Activated CD4-positive, alpha-beta T cell treated with anti-CD3 and anti-CD28 coated beads, Interleukin-2, amount 10 ng/mL, durations not matched to agents 7 days and 5 days (primary cell): Measurements from ENCODE around the gene DNAJC8. TPM values are rescaled to one million over a fixed set of nuclear protein-coding genes. Genes with fewer than 3 reads are reported as not detected.

Experiments
- CTCF ChIA-PET: fragments of 350-600 bp; sonication (Branson Sonifier 250); formaldehyde crosslinking; loops from one replicate; lab custom pipeline; 2021; ENCODE audit warnings: antibody characterized with exemption; lab: Charles Lee
- POLR2A ChIA-PET: fragments of 350-600 bp; sonication (Branson Sonifier 250); formaldehyde crosslinking; loops from one replicate; lab custom pipeline; 2021; ENCODE audit warnings: antibody characterized with exemption; lab: Charles Lee
- DNase-seq: peaks from one replicate; pipeline ENCODE4 v3.0.0-alpha.2; 2020
- H3K27ac Mint-ChIP-seq: one replicate; pipeline ENCODE4 v1.8.0; 2021; ENCODE audit warnings: mild to moderate bottlenecking, moderate library complexity, mixed read lengths
- H3K27me3 Mint-ChIP-seq: one replicate; pipeline ENCODE4 v1.8.0; 2021; ENCODE audit warnings: mixed read lengths
- H3K36me3 Mint-ChIP-seq: one replicate; pipeline ENCODE4 v1.8.0; 2021; ENCODE audit warnings: low read depth, mixed read lengths
- H3K4me1 Mint-ChIP-seq: one replicate; pipeline ENCODE4 v1.8.0; 2021; ENCODE audit warnings: mixed read lengths
- H3K4me3 Mint-ChIP-seq: one replicate; pipeline ENCODE4 v1.8.0; 2021; ENCODE audit warnings: mild to moderate bottlenecking, moderate library complexity, mixed read lengths
- H3K9me3 Mint-ChIP-seq: one replicate; pipeline ENCODE4 v1.8.0; 2021; ENCODE audit warnings: mixed read lengths
- total RNA-seq, 2 experiments: library from RNA; stranded (reverse); gene quantifications; one replicate each; pipeline ENCODE4 v1.2.3, GENCODE V29; 2021

The DNAJC8 gene, protein sequence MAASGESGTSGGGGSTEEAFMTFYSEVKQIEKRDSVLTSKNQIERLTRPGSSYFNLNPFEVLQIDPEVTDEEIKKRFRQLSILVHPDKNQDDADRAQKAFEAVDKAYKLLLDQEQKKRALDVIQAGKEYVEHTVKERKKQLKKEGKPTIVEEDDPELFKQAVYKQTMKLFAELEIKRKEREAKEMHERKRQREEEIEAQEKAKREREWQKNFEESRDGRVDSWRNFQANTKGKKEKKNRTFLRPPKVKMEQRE
- 100 to 1,000 TPM; 110 to 128 TPM for total RNA-seq

- DNase-seq: peak; percentile 96
- Mint-ChIP-seq H3K27ac (peak within 1 kb of the TSS; percentile 99), H3K4me3 (peak within 1 kb of the TSS; percentile 99), H3K4me1 (peaks cover 25% of the 10 kb centered on the region), H3K36me3 (peaks cover 15% of the 10 kb centered on the region), H3K27me3 (no peaks in the 10 kb centered on the region), H3K9me3 (no peaks in the 10 kb centered on the region)
- POLR2A ChIA-PET: no interaction called here
- CTCF ChIA-PET: interaction anchor here (1.2 to 5.9 kb wide), 2 partner anchors 12 to 141 kb away, joined by 3 to 35 read pairs; no protein-coding TSS in a partner anchor
Observed at GRCh38 chr1:28232558-28233263, at the start of gene DNAJC8. DNAJC8 (minus strand) TSS chr1:28233029; CDS start chr1:28232998, 31 bp downstream.

GRCh38 chr1:28281608-28282425, 49.0 kb upstream of the DNAJC8 start:
- no peak for DNase-seq
- Mint-ChIP-seq H3K4me1 (peaks cover 8% of the 10 kb centered on the region), H3K4me3 (no peak overlapping the region), H3K27ac (peak overlapping the region; percentile 71), H3K36me3 (peaks cover 25% of the 10 kb centered on the region), H3K9me3 (no peaks in the 10 kb centered on the region), H3K27me3 (no peaks in the 10 kb centered on the region)
- CTCF ChIA-PET: interaction anchor here (2.5 kb wide), 1 partner anchor 33 kb away, joined by 10 read pairs; no protein-coding TSS in a partner anchor
- POLR2A ChIA-PET: no interaction called here

DNA sequence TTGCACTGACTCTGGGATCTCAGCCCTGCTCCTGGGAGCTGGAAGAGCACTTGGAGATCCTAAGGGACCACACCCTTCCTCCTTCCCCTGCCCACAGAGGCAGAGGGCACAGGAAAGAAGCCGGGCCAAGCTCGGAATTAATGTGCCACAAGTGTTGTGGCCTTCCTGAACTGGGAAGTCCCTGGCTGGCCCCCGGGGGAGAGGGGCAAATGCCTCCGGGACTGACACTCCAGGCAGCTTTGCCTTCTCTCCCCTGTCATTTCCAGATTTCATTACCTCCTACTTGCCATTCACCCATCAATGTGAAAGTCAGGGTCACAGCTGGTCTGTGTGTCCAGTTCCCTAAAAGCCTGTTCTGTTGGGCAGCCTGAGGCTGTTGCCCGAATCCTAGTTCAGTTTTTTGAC, 48.1 kb upstream of the DNAJC8 start:
- no peaks in the 10 kb centered on the region for H3K9me3 Mint-ChIP-seq
- H3K27me3 Mint-ChIP-seq: no peaks in the 10 kb centered on the region
- H3K27ac Mint-ChIP-seq: no peak overlapping the region
- H3K36me3 Mint-ChIP-seq: peaks cover 25% of the 10 kb centered on the region
- DNase-seq: no peak
- ChIA-PET POLR2A (no interaction called here), CTCF (interaction anchor here (2.5 kb wide), 1 partner anchor 32 kb away, joined by 10 read pairs; no protein-coding TSS in a partner anchor)
- H3K4me1 Mint-ChIP-seq: peaks cover 8% of the 10 kb centered on the region
- H3K4me3 Mint-ChIP-seq: no peak overlapping the region

GRCh38 chr1:28280501-28280900, 47.7 kb upstream of the DNAJC8 start:
- POLR2A ChIA-PET: no interaction called here
- Mint-ChIP-seq H3K27ac (no peak overlapping the region), H3K4me3 (no peak overlapping the region), H3K36me3 (peaks cover 25% of the 10 kb centered on the region), H3K4me1 (peaks cover 8% of the 10 kb centered on the region), H3K9me3 (no peaks in the 10 kb centered on the region), H3K27me3 (no peaks in the 10 kb centered on the region)
- no peak for DNase-seq
- CTCF ChIA-PET: interaction anchor here (2.5 kb wide), 1 partner anchor 32 kb away, joined by 10 read pairs; no protein-coding TSS in a partner anchor

- ChIA-PET POLR2A (no interaction called here), CTCF (interaction anchor here (2.5 kb wide), 1 partner anchor 31 kb away, joined by 10 read pairs; no protein-coding TSS in a partner anchor)
- H3K27me3 Mint-ChIP-seq: no peaks in the 10 kb centered on the region
- peaks cover 8% of the 10 kb centered on the region for H3K4me1 Mint-ChIP-seq
- peaks cover 29% of the 10 kb centered on the region for H3K36me3 Mint-ChIP-seq
- H3K9me3 Mint-ChIP-seq: no peaks in the 10 kb centered on the region
- DNase-seq: no peak
- H3K4me3 Mint-ChIP-seq: no peak overlapping the region
- peak overlapping the region; percentile 9 for H3K27ac Mint-ChIP-seq
Observed at GRCh38 chr1:28279721-28280120, 46.9 kb upstream of the DNAJC8 start.

- CTCF ChIA-PET: no interaction called here
- H3K27ac Mint-ChIP-seq: no peak overlapping the region
- no peaks in the 10 kb centered on the region for H3K27me3 Mint-ChIP-seq
- peaks cover 29% of the 10 kb centered on the region for H3K36me3 Mint-ChIP-seq
- POLR2A ChIA-PET: no interaction called here
- H3K9me3 Mint-ChIP-seq: no peaks in the 10 kb centered on the region
- H3K4me1 Mint-ChIP-seq: peaks cover 8% of the 10 kb centered on the region
- H3K4me3 Mint-ChIP-seq: no peak overlapping the region
- DNase-seq: no peak
Observed at GRCh38 chr1:28278763-28279162, 45.9 kb upstream of the DNAJC8 start.

- ChIA-PET CTCF (interaction anchor here (1.2 to 1.8 kb wide), 4 partner anchors 10 to 25 kb away, joined by 3 to 5 read pairs (median 4); no protein-coding TSS in a partner anchor), POLR2A (no interaction called here)
- no peaks in the 10 kb centered on the region for H3K27me3 Mint-ChIP-seq
Observed at GRCh38 chr1:28273216-28273860, 40.5 kb upstream of the DNAJC8 start.

GRCh38 chr1:28272215-28272852, 39.5 kb upstream of the DNAJC8 start:
- Mint-ChIP-seq H3K27me3 (no peaks in the 10 kb centered on the region), H3K9me3 (no peaks in the 10 kb centered on the region), H3K36me3 (peaks cover 7% of the 10 kb centered on the region), H3K4me1 (no peaks in the 10 kb centered on the region), H3K4me3 (no peak overlapping the region), H3K27ac (no peak overlapping the region)
- no peak for DNase-seq
- ChIA-PET POLR2A (no interaction called here), CTCF (no interaction called here)

More at GRCh38 chr1:28273216-28273860, 40.5 kb upstream of the DNAJC8 start:
- H3K4me1 Mint-ChIP-seq: no peaks in the 10 kb centered on the region
- no peak for DNase-seq
- no peaks in the 10 kb centered on the region for H3K9me3 Mint-ChIP-seq
- H3K27ac Mint-ChIP-seq: no peak overlapping the region
- peaks cover 14% of the 10 kb centered on the region for H3K36me3 Mint-ChIP-seq
- no peak overlapping the region for H3K4me3 Mint-ChIP-seq

GRCh38 chr1:28269529-28269928, 36.7 kb upstream of the DNAJC8 start:
- H3K9me3 Mint-ChIP-seq: no peaks in the 10 kb centered on the region
- no peak overlapping the region for H3K27ac Mint-ChIP-seq
- H3K36me3 Mint-ChIP-seq: peaks cover 2% of the 10 kb centered on the region
- H3K4me3 Mint-ChIP-seq: no peak overlapping the region
- CTCF ChIA-PET: interaction anchor here (0.5 to 1.8 kb wide), 3 partner anchors 21 to 1397 kb away, joined by 3 to 6 read pairs (median 3); no protein-coding TSS in a partner anchor
- H3K4me1 Mint-ChIP-seq: no peaks in the 10 kb centered on the region
- no peaks in the 10 kb centered on the region for H3K27me3 Mint-ChIP-seq
- DNase-seq: no peak
- POLR2A ChIA-PET: no interaction called here

GRCh38 chr1:28267633-28268032, 34.8 kb upstream of the DNAJC8 start:
- POLR2A ChIA-PET: no interaction called here
- peaks cover 3% of the 10 kb centered on the region for H3K4me1 Mint-ChIP-seq
- no peaks in the 10 kb centered on the region for H3K27me3 Mint-ChIP-seq
- H3K27ac Mint-ChIP-seq: no peak overlapping the region
- H3K9me3 Mint-ChIP-seq: no peaks in the 10 kb centered on the region
- no peak for DNase-seq
- H3K36me3 Mint-ChIP-seq: peaks cover 4% of the 10 kb centered on the region
- H3K4me3 Mint-ChIP-seq: no peak overlapping the region
- CTCF ChIA-PET: interaction anchor here (1.0 to 1.8 kb wide), 4 partner anchors 8 to 19 kb away, joined by 3 to 7 read pairs (median 4); partner anchors contain the start of gene SESN2

DNA sequence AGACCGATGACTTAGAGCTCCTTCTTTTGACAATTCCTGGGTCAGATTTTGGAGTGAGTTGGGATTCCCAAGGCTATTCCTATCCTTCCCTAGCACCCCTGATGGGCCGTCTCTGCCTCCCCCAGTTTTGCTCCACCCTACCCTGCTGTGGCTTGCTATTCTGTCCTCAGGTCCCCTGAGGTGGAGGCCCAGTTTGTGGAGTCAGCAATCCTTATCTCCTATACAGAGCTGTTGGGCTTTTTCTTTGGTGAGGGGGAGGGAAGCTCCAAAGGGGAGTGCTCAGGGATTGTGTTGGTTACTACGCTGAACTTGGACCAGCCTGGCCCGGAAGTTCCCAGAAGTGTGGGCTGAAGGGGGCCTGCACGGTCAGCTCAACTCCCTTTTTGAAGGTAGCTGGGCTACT, 34.1 kb upstream of the DNAJC8 start:
- Mint-ChIP-seq H3K36me3 (peaks cover 4% of the 10 kb centered on the region), H3K4me1 (peaks cover 3% of the 10 kb centered on the region), H3K27ac (no peak overlapping the region), H3K27me3 (no peaks in the 10 kb centered on the region), H3K9me3 (no peaks in the 10 kb centered on the region), H3K4me3 (no peak overlapping the region)
- DNase-seq: no peak
- POLR2A ChIA-PET: no interaction called here
- CTCF ChIA-PET: interaction anchor here (0.6 to 1.8 kb wide), 6 partner anchors 9 to 148 kb away, joined by 3 to 7 read pairs (median 4); no protein-coding TSS in a partner anchor
